ENCODE results near the gene DCDC2C.

Gene DCDC2C

DNA sequence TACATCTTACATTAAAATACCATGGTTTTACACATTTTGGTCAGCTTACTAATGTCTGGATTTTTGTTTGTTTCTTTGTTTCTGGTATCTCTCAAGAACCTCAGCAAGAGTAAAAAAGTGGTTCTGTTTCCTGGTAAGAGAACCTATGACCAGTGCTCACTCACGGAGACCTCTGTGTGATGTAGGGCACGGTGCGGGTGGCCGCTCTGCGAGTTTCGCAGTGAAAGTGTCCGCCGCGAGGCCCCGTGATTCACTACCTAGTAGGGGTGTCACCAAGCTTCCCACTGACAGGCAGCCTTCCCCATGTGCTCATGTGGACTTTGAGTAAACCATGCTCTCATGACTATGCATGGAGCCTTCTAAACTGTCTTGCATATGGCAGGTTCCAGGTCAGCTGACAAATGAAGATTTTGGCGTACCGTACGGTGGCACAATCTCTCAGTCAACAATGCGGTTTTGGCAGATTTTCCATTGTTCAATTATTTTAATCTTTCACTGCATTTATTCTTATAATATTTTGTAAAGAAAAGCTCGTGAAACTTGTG, 137.3 kb downstream of the DCDC2C start:
- DNase-seq = no peak

DNA sequence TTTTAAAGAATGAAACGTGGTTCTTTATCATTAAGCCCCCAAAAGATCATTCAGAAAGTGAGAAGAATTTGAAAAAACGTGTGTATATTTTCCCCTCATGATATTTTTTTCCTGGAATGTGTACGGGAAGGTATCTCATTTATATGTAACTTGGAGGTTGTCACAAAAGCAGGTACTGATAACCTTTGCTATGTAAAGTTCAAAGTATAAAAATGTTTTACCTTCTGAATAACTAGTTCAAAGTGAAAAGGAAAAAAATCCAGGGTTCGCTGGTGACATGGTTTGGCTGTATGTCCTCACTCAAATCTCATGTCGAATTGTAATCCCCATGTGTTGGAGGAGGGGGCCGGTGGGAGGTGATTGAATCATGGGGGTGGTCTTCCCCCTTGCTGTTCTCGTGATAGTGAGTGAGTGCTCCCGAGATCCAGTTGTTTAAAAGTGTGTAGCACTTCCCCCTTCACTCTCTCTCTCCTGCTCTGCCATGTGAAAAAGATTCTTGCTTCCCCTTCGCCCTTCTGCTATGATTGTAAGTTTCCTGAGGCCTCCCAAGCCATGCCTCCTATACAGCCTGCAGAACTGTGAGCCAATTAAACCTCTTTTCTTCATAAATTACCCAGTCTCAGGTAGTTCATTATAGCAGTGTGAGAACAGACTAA, 144.2 kb downstream of the DCDC2C start:
- DNase-seq = no peak

DNA sequence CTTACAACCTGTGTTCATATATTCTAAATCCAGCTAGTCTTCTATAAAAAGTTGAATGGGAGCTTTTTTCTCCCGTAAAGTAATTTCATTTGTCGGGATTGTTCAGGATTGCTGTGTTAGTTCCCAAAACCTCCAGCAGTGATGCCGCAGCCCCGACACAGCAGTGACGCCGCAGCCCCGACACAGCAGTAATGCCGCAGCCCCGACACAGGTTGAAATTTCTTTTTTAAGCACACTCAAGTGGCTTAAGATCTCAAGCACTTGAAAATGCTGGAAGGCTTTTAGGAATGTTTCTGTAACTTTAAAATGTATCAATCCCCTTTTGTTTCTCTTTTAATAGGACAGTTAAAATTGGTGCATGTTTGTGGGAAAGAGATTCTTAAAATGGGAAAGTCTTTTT, 145.4 kb downstream of the DCDC2C start:
- no peak for DNase-seq

- DNase-seq = no peak
Measured at GRCh38 chr2:3849213-3849612, 145.8 kb downstream of the DCDC2C start.

GRCh38 chr2:3857576-3857975, 154.2 kb downstream of the DCDC2C start:
- DNase-seq = no peak

- no peak for DNase-seq
Measured at GRCh38 chr2:3864943-3865865, 161.8 kb downstream of the DCDC2C start.

GRCh38 chr2:3867469-3867868, 164.1 kb downstream of the DCDC2C start:
- no peak for DNase-seq

DNA sequence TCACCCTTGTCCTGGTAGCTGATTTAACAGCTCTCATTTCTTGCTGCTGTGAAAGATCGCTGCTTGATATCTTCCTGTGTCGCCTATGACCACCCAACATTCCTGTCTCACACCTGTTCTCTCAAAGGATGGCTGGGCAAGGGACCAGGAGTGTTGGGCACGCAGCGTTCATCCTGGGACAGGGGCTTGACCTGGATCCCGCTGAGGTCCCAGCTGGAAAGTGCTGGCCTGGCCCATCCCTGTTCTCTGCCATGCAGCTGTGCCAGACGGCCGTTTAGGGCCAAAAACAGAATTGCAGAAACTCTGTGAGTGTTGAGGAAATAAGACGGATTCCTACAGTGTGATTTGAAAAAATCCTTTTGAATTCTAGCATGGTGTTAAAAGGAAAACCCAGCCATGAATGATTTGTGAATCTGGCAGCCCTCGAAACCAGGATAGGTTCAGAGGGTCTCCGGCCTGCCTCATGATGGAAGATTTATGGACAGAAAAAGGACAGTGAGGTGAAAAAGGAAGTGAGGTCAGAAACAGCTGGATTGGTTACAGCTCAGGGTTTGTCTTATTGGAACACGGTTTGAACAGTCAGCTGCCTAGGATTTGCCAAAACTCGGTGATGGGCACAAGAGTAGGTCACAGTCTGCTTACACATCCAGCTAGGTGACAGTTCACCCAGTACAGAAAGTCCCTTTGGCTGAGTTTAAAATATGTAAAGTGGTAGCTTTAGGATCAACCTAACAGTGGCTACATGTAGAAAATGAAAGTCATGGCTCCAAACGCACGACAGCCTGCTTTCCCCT, 164.8 kb downstream of the DCDC2C start:
- no peak for DNase-seq

DNA sequence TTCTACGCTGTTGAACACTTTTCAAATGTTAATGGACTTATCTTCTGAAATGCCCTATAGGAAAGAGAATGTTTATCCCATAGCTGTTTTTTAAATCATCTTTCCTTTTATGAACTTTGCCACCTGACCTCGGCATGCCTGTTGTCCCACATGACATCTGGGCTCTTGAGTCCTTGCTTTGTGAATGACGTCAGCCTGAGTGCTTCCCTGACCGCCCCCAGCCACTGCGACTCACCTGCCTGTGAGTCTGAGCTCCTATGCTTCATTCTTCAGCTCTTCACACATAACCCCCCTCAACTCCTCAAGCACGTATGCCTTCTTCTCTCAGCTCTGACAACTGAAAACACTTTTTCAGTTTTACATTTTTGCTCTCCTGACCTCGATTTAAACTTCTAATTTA, 166.8 kb downstream of the DCDC2C start:
- no peak for DNase-seq

GRCh38 chr2:3871002-3871401, 167.6 kb downstream of the DCDC2C start:
- no peak for DNase-seq

GRCh38 chr2:3872451-3872850, 169.1 kb downstream of the DCDC2C start:
- DNase-seq = no peak

DNA sequence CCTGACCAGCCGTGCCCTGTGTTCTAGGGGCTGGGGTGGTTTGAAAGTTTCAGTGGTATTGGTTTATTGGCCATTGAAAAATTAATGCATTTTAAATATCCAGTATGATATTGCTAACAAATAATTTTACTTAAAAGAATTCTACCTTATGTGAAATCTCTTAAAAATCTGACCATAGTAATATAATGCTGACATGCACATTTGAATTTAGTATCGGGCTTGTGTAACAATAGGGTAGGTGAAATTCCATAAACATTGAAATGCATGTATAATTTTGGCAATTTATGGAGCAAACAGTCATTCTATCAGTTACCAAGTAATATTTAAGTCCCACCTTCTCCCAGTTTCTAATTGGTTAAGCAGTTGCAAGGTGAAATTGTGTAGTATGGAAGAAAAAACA, 170.5 kb downstream of the DCDC2C start:
- no peak for DNase-seq

- DNase-seq = no peak
Measured at GRCh38 chr2:3876221-3876620, 172.8 kb downstream of the DCDC2C start.

DNA sequence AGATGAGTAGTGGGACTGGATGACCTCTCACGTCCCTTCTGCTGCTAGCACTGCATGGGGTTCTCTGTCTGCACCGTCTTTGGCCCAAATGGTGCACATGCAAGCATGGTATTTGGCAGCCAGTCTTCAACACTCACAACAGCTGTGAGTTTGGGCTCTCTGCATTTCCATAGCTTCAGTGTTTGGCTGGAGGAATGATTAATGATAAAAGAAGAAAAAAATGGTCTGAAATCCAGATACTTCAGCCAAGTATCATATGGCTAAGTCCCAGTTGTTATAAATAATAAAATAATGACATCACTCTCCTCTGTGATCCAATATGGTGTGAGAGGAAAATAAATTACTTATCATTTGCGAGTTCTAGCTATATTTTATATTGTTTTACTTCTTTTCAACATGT, 173.3 kb downstream of the DCDC2C start:
- DNase-seq = no peak

DNA sequence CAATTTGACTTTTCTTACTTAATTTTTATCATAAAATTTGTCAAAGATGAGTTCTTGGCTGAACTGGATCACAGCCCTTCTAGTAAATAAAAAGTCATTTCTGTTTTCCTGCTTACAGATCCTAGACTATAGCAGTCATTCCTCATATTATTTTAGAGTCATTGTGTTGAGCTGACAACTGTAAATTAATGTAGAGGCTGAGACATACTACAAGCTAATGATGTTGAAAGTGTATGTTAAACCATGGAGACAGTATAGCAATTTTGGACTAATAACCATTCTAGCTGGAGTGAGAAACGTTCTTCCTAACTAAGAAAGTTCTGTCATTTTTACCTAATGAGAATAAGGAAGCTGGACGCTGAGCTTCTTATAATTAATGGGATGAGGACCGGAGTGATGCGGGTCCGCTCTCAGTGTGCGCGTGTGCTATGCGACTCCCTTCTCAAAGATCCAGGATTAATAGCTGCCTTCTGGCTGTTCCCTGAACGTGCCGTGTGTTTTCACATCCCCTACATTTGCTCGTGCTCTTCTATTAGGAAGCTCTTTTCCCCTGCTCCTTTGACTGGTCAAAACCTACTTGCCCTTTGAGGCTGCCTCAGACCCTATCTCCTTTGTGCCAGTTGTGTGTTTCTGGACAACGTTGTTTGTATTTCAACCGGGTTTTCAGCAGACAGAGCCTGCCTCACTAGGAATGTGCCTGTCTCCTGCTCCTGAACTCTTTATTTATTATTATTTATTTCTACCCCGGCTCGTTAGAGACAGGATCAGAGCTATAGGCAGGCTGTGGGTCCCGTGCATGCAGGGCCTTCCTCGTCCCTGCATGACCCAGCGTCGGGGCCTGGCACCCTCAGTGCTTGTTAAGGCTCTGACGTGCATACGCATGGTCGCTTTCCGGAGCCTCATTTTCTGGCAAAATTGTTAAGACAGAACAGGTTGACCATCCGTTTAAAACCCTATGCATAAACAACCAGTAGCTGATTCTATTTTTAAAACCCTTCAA, 182.6 kb downstream of the DCDC2C start:
- no peak for DNase-seq

DNA sequence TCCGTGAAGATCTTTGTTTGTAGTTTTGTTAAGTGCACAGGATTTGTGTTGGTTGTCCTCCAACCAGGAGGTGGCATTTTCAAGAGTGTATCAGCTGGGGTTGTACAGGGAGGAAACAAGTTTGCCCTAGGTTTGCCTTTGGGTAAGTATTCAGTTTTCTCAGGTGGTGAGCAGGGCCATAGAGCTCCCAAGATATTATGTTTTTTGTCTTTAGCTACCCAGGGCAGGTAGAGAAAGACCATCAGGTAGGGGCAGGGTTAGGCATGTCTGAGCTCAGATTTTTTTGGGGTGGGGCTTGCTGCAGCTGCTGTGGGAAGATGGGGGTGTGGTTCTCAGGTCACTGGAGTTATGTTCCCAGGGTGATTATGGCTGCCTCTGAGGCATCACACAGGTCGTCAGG, 191.6 kb downstream of the DCDC2C start:
- DNase-seq = no peak

Measured in NCI-H226 (cell line).